Endothelial cell of umbilical vein (primary cell): Measurements from ENCODE around the gene TCERG1L.

ENCODE experiments used
- POLR2A ChIP-seq: IDR thresholded peaks from 2 replicates; pipeline ENCODE4 v1.6.1; 2012; ENCODE audit warnings: low read depth, mild to moderate bottlenecking, control low read depth, low read length
- TF ChIP-seq, protein P1 (sequence below), 2 donors: IDR thresholded peaks; 1 replicate in 1 of 2; 2 replicates in 1 of 2; pipeline ENCODE4 v1.5.1; 2011; ENCODE audit warnings: low read length in 2 of 2, mild to moderate bottlenecking in 2 of 2, moderate library complexity in 2 of 2, control low read depth in 1 of 2, inconsistent platforms in 1 of 2, low read depth in 1 of 2; ENCODE audit not compliant: insufficient read depth in 1 of 2; ENCODE audit errors: extremely low read depth in 1 of 2

GRCh38 chr10:131332821-131333220 is 21.3 kb upstream of the TCERG1L start:
- TF ChIP-seq, protein P1, sequence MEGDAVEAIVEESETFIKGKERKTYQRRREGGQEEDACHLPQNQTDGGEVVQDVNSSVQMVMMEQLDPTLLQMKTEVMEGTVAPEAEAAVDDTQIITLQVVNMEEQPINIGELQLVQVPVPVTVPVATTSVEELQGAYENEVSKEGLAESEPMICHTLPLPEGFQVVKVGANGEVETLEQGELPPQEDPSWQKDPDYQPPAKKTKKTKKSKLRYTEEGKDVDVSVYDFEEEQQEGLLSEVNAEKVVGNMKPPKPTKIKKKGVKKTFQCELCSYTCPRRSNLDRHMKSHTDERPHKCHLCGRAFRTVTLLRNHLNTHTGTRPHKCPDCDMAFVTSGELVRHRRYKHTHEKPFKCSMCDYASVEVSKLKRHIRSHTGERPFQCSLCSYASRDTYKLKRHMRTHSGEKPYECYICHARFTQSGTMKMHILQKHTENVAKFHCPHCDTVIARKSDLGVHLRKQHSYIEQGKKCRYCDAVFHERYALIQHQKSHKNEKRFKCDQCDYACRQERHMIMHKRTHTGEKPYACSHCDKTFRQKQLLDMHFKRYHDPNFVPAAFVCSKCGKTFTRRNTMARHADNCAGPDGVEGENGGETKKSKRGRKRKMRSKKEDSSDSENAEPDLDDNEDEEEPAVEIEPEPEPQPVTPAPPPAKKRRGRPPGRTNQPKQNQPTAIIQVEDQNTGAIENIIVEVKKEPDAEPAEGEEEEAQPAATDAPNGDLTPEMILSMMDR (IDR thresholded peaks at IDR 0.05; ENCODE audit: extremely low read depth in 1 of 2, insufficient read depth in 1 of 2, low read depth in 1 of 2, low read length in 2 of 2): no peak
- no peak for TF ChIP-seq POLR2A
